ENCODE results near the gene CDH5.

CDH5 gene

DNA sequence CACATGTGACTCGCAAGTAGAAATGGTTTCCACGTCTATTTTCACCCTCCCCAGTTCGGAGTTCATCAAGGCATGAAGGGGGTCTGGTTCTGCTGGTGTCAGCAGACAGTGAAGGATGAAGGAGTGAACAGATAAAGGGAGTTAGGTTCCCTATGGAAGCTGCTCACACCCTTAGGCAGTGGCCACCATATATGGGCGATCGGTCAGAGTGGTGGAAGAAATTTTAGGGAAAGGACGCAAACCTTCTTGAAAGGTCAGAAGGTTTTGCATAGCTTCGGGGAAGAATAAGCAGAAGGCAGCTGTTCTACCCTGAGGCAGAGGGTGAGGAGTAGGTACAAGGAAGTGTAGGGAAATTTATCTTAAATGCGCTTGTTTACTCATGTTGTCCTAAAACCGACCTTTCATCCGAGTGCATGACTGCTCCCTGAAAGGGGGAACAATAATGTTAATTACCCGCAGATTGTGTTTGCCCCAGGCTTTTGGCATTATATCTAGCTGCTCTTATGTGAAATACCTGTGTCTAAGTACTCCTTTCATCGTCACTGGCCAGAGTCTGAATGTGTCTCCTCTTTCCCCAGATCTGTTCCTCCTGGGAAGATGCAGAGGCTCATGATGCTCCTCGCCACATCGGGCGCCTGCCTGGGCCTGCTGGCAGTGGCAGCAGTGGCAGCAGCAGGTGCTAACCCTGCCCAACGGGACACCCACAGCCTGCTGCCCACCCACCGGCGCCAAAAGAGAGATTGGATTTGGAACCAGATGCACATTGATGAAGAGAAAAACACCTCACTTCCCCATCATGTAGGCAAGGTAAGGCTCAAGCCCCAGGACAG, 12.5 kb downstream of the CDH5 start:
- Histone ChIP-seq H3K79me2 (ENCODE audit: control insufficient read depth, insufficient read depth, low read length) (no peaks in the 10 kb centered on the region), H3K4me3 (ENCODE audit: low read length) (no peak overlapping the region), H3K27ac (ENCODE audit: low read depth, low read length) (no peak overlapping the region), H3K18ac (ENCODE audit: low read length) (no peak overlapping the region), H2BK15ac (replicated peaks; ENCODE audit: low read depth) (no peak overlapping the region), H3K27me3 (ENCODE audit: insufficient read depth, low read length, poor library complexity) (no peaks in the 10 kb centered on the region), H3K4ac (ENCODE audit: low read depth, low read length) (no peak overlapping the region), H4K8ac (ENCODE audit: low read depth, low read length) (no peak overlapping the region), H3K56ac (ENCODE audit: low read length) (no peak overlapping the region), H2AK5ac (ENCODE audit: low read length) (no peak overlapping the region), H2BK120ac (ENCODE audit: low read depth, low read length) (no peak overlapping the region), H3K36me3 (ENCODE audit: control insufficient read depth, insufficient read depth, low read length) (no peaks in the 10 kb centered on the region), H2BK5ac (ENCODE audit: low read length) (no peak overlapping the region), H3K9ac (ENCODE audit: low read length) (no peak overlapping the region), H3K23ac (ENCODE audit: low read length) (no peak overlapping the region), H4K5ac (ENCODE audit: low read length) (no peak overlapping the region), H3K4me1 (ENCODE audit: control insufficient read depth, low read depth, low read length) (peaks cover 4% of the 10 kb centered on the region), H3K4me2 (ENCODE audit: low read length) (no peak overlapping the region), H3K79me1 (ENCODE audit: low read length) (no peaks in the 10 kb centered on the region)
- no peak for DNase-seq
- no CpG with 5 or more reads among the region's 18 CpGs for WGBS (ENCODE audit: extremely low coverage, insufficient coverage, low lambda C conversion rate)

DNA sequence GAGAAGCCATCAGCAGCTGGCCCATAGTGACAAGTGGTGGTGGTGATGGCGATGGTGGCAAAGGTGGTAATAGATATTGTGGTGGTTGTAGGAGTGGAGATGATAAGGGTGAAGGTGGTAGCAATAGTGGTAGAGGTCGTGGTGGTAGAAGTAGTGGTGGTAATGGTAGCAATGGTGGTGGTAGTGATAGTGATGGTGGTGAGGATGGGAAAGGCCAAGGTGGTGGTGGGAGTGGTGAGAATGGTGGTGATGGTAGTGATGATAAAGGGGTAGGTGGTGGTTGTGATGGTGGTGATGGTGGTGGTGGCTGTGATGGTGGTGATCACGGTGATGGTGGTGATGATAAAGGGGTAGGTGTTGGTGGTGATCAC, 13.1 kb downstream of the CDH5 start:
- Histone ChIP-seq H3K4me3 (ENCODE audit: low read length) (no peak overlapping the region), H3K27ac (ENCODE audit: low read depth, low read length) (no peak overlapping the region), H3K23ac (ENCODE audit: low read length) (no peak overlapping the region), H3K79me2 (ENCODE audit: control insufficient read depth, insufficient read depth, low read length) (no peaks in the 10 kb centered on the region), H3K27me3 (ENCODE audit: insufficient read depth, low read length, poor library complexity) (no peaks in the 10 kb centered on the region), H2BK5ac (ENCODE audit: low read length) (no peak overlapping the region), H2BK15ac (replicated peaks; ENCODE audit: low read depth) (no peak overlapping the region), H3K4ac (ENCODE audit: low read depth, low read length) (no peak overlapping the region), H2BK120ac (ENCODE audit: low read depth, low read length) (no peak overlapping the region), H2AK5ac (ENCODE audit: low read length) (no peak overlapping the region), H4K8ac (ENCODE audit: low read depth, low read length) (no peak overlapping the region), H3K56ac (ENCODE audit: low read length) (no peak overlapping the region), H3K79me1 (ENCODE audit: low read length) (no peaks in the 10 kb centered on the region), H4K5ac (ENCODE audit: low read length) (no peak overlapping the region), H3K4me1 (ENCODE audit: control insufficient read depth, low read depth, low read length) (peaks cover 4% of the 10 kb centered on the region), H3K9ac (ENCODE audit: low read length) (no peak overlapping the region), H3K36me3 (ENCODE audit: control insufficient read depth, insufficient read depth, low read length) (no peaks in the 10 kb centered on the region), H3K4me2 (ENCODE audit: low read length) (no peak overlapping the region), H3K18ac (ENCODE audit: low read length) (no peak overlapping the region)
- WGBS (ENCODE audit: extremely low coverage, insufficient coverage, low lambda C conversion rate): no CpG with 5 or more reads among the region's 3 CpGs
- no peak for DNase-seq

DNA sequence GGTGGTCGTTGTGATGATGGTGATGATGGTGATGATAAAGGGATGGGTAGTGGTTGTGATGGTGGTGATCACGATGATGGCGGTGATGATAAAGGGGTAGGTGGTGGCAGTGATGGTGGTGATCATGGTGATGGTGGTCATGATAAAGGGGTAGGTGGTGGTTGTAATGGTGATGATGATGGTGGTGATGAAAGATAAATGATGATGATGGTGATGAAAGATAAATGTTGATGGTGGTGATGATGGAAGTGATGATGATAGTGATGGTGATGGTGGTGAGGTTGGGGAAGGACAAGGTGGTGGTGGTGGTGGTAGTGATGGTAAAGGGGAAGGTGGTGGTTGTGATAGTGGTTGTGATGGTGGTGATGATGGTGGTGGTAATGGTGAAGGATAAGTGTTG, 13.9 kb downstream of the CDH5 start:
- Histone ChIP-seq H3K4ac (ENCODE audit: low read depth, low read length) (no peak overlapping the region), H3K4me3 (ENCODE audit: low read length) (no peak overlapping the region), H2BK120ac (ENCODE audit: low read depth, low read length) (no peak overlapping the region), H4K5ac (ENCODE audit: low read length) (no peak overlapping the region), H3K18ac (ENCODE audit: low read length) (no peak overlapping the region), H2AK5ac (ENCODE audit: low read length) (no peak overlapping the region), H2BK5ac (ENCODE audit: low read length) (no peak overlapping the region), H2BK15ac (replicated peaks; ENCODE audit: low read depth) (no peak overlapping the region), H3K9ac (ENCODE audit: low read length) (no peak overlapping the region), H3K27me3 (ENCODE audit: insufficient read depth, low read length, poor library complexity) (no peaks in the 10 kb centered on the region), H3K4me2 (ENCODE audit: low read length) (no peak overlapping the region), H3K4me1 (ENCODE audit: control insufficient read depth, low read depth, low read length) (peaks cover 4% of the 10 kb centered on the region), H4K8ac (ENCODE audit: low read depth, low read length) (no peak overlapping the region), H3K36me3 (ENCODE audit: control insufficient read depth, insufficient read depth, low read length) (no peaks in the 10 kb centered on the region), H3K23ac (ENCODE audit: low read length) (no peak overlapping the region), H3K56ac (ENCODE audit: low read length) (no peak overlapping the region), H3K27ac (ENCODE audit: low read depth, low read length) (no peak overlapping the region), H3K79me1 (ENCODE audit: low read length) (no peaks in the 10 kb centered on the region), H3K79me2 (ENCODE audit: control insufficient read depth, insufficient read depth, low read length) (no peaks in the 10 kb centered on the region)
- no peak for DNase-seq
- no CpG with 5 or more reads among the region's 3 CpGs for WGBS (ENCODE audit: extremely low coverage, insufficient coverage, low lambda C conversion rate)

DNA sequence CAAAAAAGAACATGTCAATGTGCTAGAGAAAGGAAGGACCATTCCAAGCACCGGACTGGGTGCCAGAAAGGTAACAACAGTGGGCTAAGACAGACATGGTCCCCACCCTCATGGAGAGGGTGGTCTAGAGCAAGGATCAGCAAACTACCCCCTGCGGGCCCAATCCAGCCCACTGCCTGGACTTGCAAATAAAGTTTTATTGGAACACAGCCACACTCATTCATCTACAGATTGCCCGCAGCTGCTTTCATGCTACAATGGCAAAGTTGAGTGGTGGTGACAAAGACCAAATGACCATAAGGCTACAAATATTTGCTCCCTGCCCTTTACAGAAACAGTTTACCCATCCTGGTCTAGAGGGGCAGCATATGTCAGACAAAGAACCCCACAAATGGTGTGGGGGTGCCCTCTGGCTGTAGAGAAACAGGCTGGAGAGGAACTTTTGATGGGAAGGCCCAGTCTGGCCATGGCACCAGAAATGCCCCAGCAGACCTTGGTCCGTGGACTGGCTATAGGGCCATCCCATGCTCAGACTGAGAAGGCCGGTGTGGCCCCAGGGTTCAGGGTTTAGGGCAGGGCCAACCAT, 15.2 kb downstream of the CDH5 start:
- no peak for DNase-seq
- no peak overlapping the region for H2BK15ac ChIP-seq (replicated peaks; ENCODE audit: low read depth)
- no peak overlapping the region for H4K5ac ChIP-seq (ENCODE audit: low read length)
- no peaks in the 10 kb centered on the region for H3K36me3 ChIP-seq (ENCODE audit: control insufficient read depth, insufficient read depth, low read length)
- H2BK5ac ChIP-seq (ENCODE audit: low read length): no peak overlapping the region
- no peak overlapping the region for H3K9ac ChIP-seq (ENCODE audit: low read length)
- H3K79me2 ChIP-seq (ENCODE audit: control insufficient read depth, insufficient read depth, low read length): no peaks in the 10 kb centered on the region
- H3K18ac ChIP-seq (ENCODE audit: low read length): peak overlapping the region; percentile 4
- H3K23ac ChIP-seq (ENCODE audit: low read length): no peak overlapping the region
- H3K4me1 ChIP-seq (ENCODE audit: control insufficient read depth, low read depth, low read length): peaks cover 4% of the 10 kb centered on the region
- no peak overlapping the region for H3K56ac ChIP-seq (ENCODE audit: low read length)
- no peak overlapping the region for H2AK5ac ChIP-seq (ENCODE audit: low read length)
- peak overlapping the region; percentile 75 for H3K4ac ChIP-seq (ENCODE audit: low read depth, low read length)
- no peak overlapping the region for H3K4me3 ChIP-seq (ENCODE audit: low read length)
- H3K4me2 ChIP-seq (ENCODE audit: low read length): no peak overlapping the region
- H2BK120ac ChIP-seq (ENCODE audit: low read depth, low read length): peak overlapping the region; percentile 46
- H3K79me1 ChIP-seq (ENCODE audit: low read length): no peaks in the 10 kb centered on the region
- H3K27me3 ChIP-seq (ENCODE audit: insufficient read depth, low read length, poor library complexity): no peaks in the 10 kb centered on the region
- no CpG with 5 or more reads among the region's 5 CpGs for WGBS (ENCODE audit: extremely low coverage, insufficient coverage, low lambda C conversion rate)
- peak overlapping the region; percentile 10 for H3K27ac ChIP-seq (ENCODE audit: low read depth, low read length)
- H4K8ac ChIP-seq (ENCODE audit: low read depth, low read length): no peak overlapping the region

DNA sequence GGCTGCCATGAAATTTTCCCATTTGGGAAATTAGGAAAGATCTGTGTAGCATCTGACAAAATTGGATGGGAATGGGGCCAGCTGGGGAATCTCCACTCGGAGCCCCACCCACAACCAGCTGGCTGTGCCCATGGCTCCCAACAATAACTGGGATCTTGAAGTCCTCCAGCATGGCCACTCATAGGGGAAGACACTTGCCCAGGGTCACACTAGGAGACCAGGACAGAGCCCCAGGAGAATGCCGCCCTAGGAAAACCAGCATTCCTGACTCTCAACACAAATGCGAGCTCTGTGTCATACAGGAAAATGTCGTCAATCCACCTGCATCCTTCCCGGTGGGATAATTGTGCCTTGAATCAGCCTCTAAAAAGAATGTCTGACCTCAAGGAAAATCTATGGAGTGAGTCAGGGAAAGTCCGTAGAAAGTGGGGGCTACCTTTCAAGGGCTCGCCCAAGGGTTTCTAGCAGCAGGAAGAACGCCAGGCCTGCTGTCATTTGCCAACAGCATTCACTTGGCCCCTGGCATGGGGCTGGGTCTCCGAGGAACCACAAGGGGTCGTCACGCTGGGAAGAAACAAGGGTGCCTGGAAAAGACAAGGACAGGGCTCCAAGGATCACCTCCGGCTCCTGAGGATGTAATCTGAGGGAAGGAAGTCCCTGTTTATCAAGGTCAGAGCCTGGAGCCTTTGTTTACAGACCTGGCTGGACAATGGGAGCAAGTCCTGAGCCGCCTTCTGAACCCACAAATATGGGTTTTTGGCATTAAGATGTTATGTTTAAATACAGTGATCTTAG, 15.9 kb downstream of the CDH5 start:
- WGBS (ENCODE audit: extremely low coverage, insufficient coverage, low lambda C conversion rate): no CpG with 5 or more reads among the region's 13 CpGs
- Histone ChIP-seq H3K23ac (ENCODE audit: low read length) (no peak overlapping the region), H2BK15ac (replicated peaks; ENCODE audit: low read depth) (no peak overlapping the region), H3K4ac (ENCODE audit: low read depth, low read length) (peak overlapping the region; percentile 75), H4K5ac (ENCODE audit: low read length) (no peak overlapping the region), H2AK5ac (ENCODE audit: low read length) (no peak overlapping the region), H3K4me1 (ENCODE audit: control insufficient read depth, low read depth, low read length) (peaks cover 4% of the 10 kb centered on the region), H2BK5ac (ENCODE audit: low read length) (peak overlapping the region; percentile 45), H3K4me3 (ENCODE audit: low read length) (no peak overlapping the region), H3K18ac (ENCODE audit: low read length) (peak overlapping the region; percentile 8), H4K8ac (ENCODE audit: low read depth, low read length) (no peak overlapping the region), H3K4me2 (ENCODE audit: low read length) (no peak overlapping the region), H3K27ac (ENCODE audit: low read depth, low read length) (peak overlapping the region; percentile 51), H3K36me3 (ENCODE audit: control insufficient read depth, insufficient read depth, low read length) (no peaks in the 10 kb centered on the region), H3K79me1 (ENCODE audit: low read length) (no peaks in the 10 kb centered on the region), H2BK120ac (ENCODE audit: low read depth, low read length) (peak overlapping the region; percentile 46), H3K79me2 (ENCODE audit: control insufficient read depth, insufficient read depth, low read length) (no peaks in the 10 kb centered on the region), H3K27me3 (ENCODE audit: insufficient read depth, low read length, poor library complexity) (no peaks in the 10 kb centered on the region), H3K9ac (ENCODE audit: low read length) (no peak overlapping the region), H3K56ac (ENCODE audit: low read length) (no peak overlapping the region)
- peak; percentile 96 for DNase-seq

All from mesendoderm (in vitro differentiated cells).